K562 (cell line): ENCODE data around the gene PRSS21. TPM values are rescaled to one million over a fixed set of nuclear protein-coding genes. Genes with fewer than 3 reads are reported as not detected.

ENCODE experiments used
- ATAC-seq: fragments of 200-7000 bp; cut with Tn5 transposase; 3 replicates; pipeline ENCODE4 v1.9.1; 2020; ENCODE audit warnings: moderate library complexity
- BruUV-seq: library from RNA; stranded (reverse); fragments of 400-500 nt; replicated peaks from 2 replicates; lab custom pipeline; 2021; lab: Mats Ljungman, UMichigan
- CTCF ChIA-PET: fragments of 300-600 bp; formaldehyde crosslinking; extraction: SDS; loops from one replicate; lab custom pipeline; 2021; ENCODE audit warnings: low intra/inter-chr PET ratio; lab: Yijun Ruan, JAX
- POLR2A ChIA-PET: fragments of 300-600, 350-650 bp; sonication (Branson Sonifier 250); formaldehyde crosslinking; extraction: SDS; loops from one replicate; lab custom pipeline; 2021; ENCODE audit warnings: antibody characterized with exemption, inconsistent platforms; lab: Yijun Ruan, JAX
- DNase-seq, 4 experiments: peaks; one replicate each; pipeline versions ENCODE4 v3.0.0 to v3.0.0-alpha.2; 2011 to 2018; ENCODE audit warnings: low spot score in 3 of 4, mixed read lengths in 3 of 4; ENCODE audit errors: extremely low read depth in 1 of 4
- FAIRE-seq: peaks from 2 replicates; lab custom pipeline; 2011; peaks lifted over from hg19 to GRCh38; lab: Jason Lieb, UNC
- H2AFZ ChIP-seq: 2 replicates; pipeline ENCODE4 v1.6.0; 2011; ENCODE audit warnings: low read depth, low read length, control low read depth, inconsistent platforms
- H3K27ac ChIP-seq: fragments of 200-600 bp; 3 replicates; pipeline ENCODE4 v1.8.0; 2011; ENCODE audit warnings: low read depth, mild to moderate bottlenecking, control low read depth, inconsistent platforms, low read length, moderate library complexity, mixed read lengths; ENCODE audit errors: extremely low read depth
- H3K27me3 ChIP-seq, 2 experiments: fragments of 300-600 bp in 1 of 2; 2 replicates in 1 of 2; 3 replicates in 1 of 2; pipeline versions ENCODE4 v1.6.0 to v1.8.0; 2011; ENCODE audit warnings: inconsistent platforms in 2 of 2, low read length in 2 of 2, mild to moderate bottlenecking in 1 of 2, mixed read lengths in 1 of 2, moderate library complexity in 1 of 2; ENCODE audit not compliant: control insufficient read depth in 2 of 2, insufficient read depth in 2 of 2
- H3K36me3 ChIP-seq: fragments of 300-600 bp; 3 replicates; pipeline ENCODE4 v1.8.0; 2011; ENCODE audit warnings: mild to moderate bottlenecking, low read length, inconsistent platforms; ENCODE audit not compliant: control insufficient read depth, insufficient read depth
- H3K4me1 ChIP-seq, 2 experiments: fragments of 200-600 bp in 1 of 2; replicated peaks in 1 of 2; 2 replicates in 1 of 2; 3 replicates in 1 of 2; pipeline versions ENCODE4 v1.5.1 to v1.8.0; 2011; ENCODE audit warnings: inconsistent platforms in 2 of 2, low read length in 2 of 2, mild to moderate bottlenecking in 1 of 2, mixed read lengths in 1 of 2, moderate library complexity in 1 of 2; ENCODE audit not compliant: control insufficient read depth in 2 of 2, insufficient read depth in 2 of 2
- H3K4me2 ChIP-seq: 2 replicates; pipeline ENCODE4 v1.6.1; 2011; ENCODE audit warnings: low read length, control low read depth, inconsistent platforms, mixed read lengths; ENCODE audit not compliant: insufficient read depth
- H3K4me3 ChIP-seq: fragments of 200-600 bp; sonication (generic), shearing (Covaris generic); 2 replicates; pipeline ENCODE4 v1.5.1; 2016; ENCODE audit warnings: control low read depth, inconsistent platforms
- H3K79me2 ChIP-seq: fragments of 200-600 bp; 3 replicates; pipeline ENCODE4 v1.8.0; 2011; ENCODE audit warnings: low read length, inconsistent platforms; ENCODE audit not compliant: control insufficient read depth, insufficient read depth
- H3K9ac ChIP-seq, 2 experiments: 2 replicates each; pipeline versions ENCODE4 v1.6.0 to v1.6.1; 2011; ENCODE audit warnings: low read depth in 2 of 2, low read length in 2 of 2, control low read depth in 1 of 2, inconsistent platforms in 1 of 2, mild to moderate bottlenecking in 1 of 2, mixed read lengths in 1 of 2; ENCODE audit not compliant: insufficient read depth in 1 of 2
- H3K9me1 ChIP-seq: one replicate; pipeline ENCODE4 v1.6.0; 2011; ENCODE audit warnings: inconsistent platforms, mild to moderate bottlenecking, low read length, moderate library complexity; ENCODE audit not compliant: control insufficient read depth, insufficient read depth
- H3K9me3 ChIP-seq: replicated peaks from 2 replicates; pipeline ENCODE4 v1.5.1; 2011; ENCODE audit warnings: low read depth, low read length, inconsistent platforms; ENCODE audit not compliant: control insufficient read depth, insufficient read depth
- H4K20me1 ChIP-seq: replicated peaks from 2 replicates; pipeline ENCODE4 v1.6.1; 2011; ENCODE audit warnings: low read length, inconsistent platforms, mixed read lengths; ENCODE audit not compliant: control insufficient read depth, insufficient read depth
- ARHGAP35 ChIP-seq: fragments of 450-650 bp; IDR thresholded peaks from 2 replicates; pipeline ENCODE4 v1.6.1; 2018; ENCODE audit not compliant: partially characterized antibody
- CHD4 ChIP-seq: fragments of 200-600 bp; sonication (generic); IDR thresholded peaks from 3 replicates; pipeline ENCODE4 v1.6.1; 2012; ENCODE audit warnings: low read depth, mild to moderate bottlenecking, mixed read lengths, low read length, inconsistent platforms; ENCODE audit not compliant: insufficient read depth, insufficient replicate concordance, poor library complexity, severe bottlenecking
- HEY1 ChIP-seq: fragments of 250-450 bp; sonication (Bioruptor Pico); IDR thresholded peaks from 2 replicates; pipeline ENCODE4 v1.5.0; 2020; ENCODE audit warnings: mild to moderate bottlenecking, moderate library complexity, borderline replicate concordance
- HSF4 ChIP-seq: fragments of 250-450 bp; sonication (Bioruptor Pico); IDR thresholded peaks from 2 replicates; pipeline ENCODE4 v2.1.2; 2022; ENCODE audit warnings: mild to moderate bottlenecking, moderate library complexity, borderline replicate concordance
- MCM5 ChIP-seq: fragments of 450-650 bp; IDR thresholded peaks from 2 replicates; pipeline ENCODE4 v1.6.1; 2016; ENCODE audit warnings: low read depth
- NFXL1 ChIP-seq: fragments of 450-650 bp; formaldehyde crosslinking; IDR thresholded peaks from 2 replicates; pipeline ENCODE4 v1.4.0; 2021; ENCODE audit warnings: mild to moderate bottlenecking
- POLR2AphosphoS2 ChIP-seq: IDR thresholded peaks from 2 replicates; pipeline ENCODE4 v1.6.1; 2012; ENCODE audit warnings: low read length, improper control_type of control experiment
- SIN3B ChIP-seq: fragments of 450-650 bp; IDR thresholded peaks from 2 replicates; pipeline ENCODE4 v1.6.1; 2017; ENCODE audit warnings: low read depth, mild to moderate bottlenecking, moderate library complexity
- SMARCB1 ChIP-seq: IDR thresholded peaks from 2 replicates; pipeline ENCODE4 v1.6.1; 2011; ENCODE audit warnings: improper control_type of control experiment, low read depth; ENCODE audit not compliant: insufficient read length
- STAT5A ChIP-seq: IDR thresholded peaks from 2 replicates; pipeline ENCODE4 v1.6.1; 2012; ENCODE audit warnings: low read length, inconsistent platforms, borderline replicate concordance
- YBX1 ChIP-seq: fragments of 450-650 bp; IDR thresholded peaks from 2 replicates; pipeline ENCODE4 v1.7.1; 2016; ENCODE audit warnings: mild to moderate bottlenecking
- ZBTB33 ChIP-seq: sonication (generic); formaldehyde crosslinking; IDR thresholded peaks from 2 replicates; pipeline ENCODE4 v1.8.1; 2023; ENCODE audit warnings: mild to moderate bottlenecking, missing genetic modification reagents
- ZNF133 ChIP-seq: fragments of 250-450 bp; sonication (Bioruptor Pico); IDR thresholded peaks from 2 replicates; pipeline ENCODE4 v1.4.0; 2020; ENCODE audit warnings: mild to moderate bottlenecking
- ZNF217 ChIP-seq: sonication (generic); formaldehyde crosslinking; IDR thresholded peaks from 2 replicates; pipeline ENCODE4 v1.8.0; 2022; ENCODE audit warnings: mild to moderate bottlenecking, missing genetic modification reagents
- ZNF668 ChIP-seq: fragments of 250-450 bp; sonication (Bioruptor Pico); IDR thresholded peaks from 2 replicates; pipeline ENCODE4 v1.8.0; 2022; ENCODE audit warnings: mild to moderate bottlenecking, inconsistent platforms
- WGBS: fragments of 100-300 bp; shearing (Covaris generic); methylation state at CpG from one replicate; pipeline ENCODE4 v1.1.6; 2016; ENCODE audit warnings: low coverage, mixed read lengths; ENCODE audit not compliant: insufficient coverage; ENCODE audit errors: missing lambda C conversion rate; 5-methylcytosine and 5-hydroxymethylcytosine counted together
- in situ Hi-C: fragments of 300-500 bp; cut with MboI; formaldehyde crosslinking; loops from 4 replicates; pipeline ENCODE4 v1.15.0; 2018; ENCODE audit warnings: inconsistent platforms, mixed read lengths
- intact Hi-C: fragments of 100-400 bp; cut with micrococcal nuclease; formaldehyde crosslinking; loops from 2 replicates; pipeline ENCODE4 v1.14.2; 2022
- polyA plus RNA-seq, 8 experiments: library from polyadenylated mRNA; depleted of rRNA in 4 of 8; stranded (reverse) in 5 of 8; unstranded in 3 of 8; fragments of >200 nt; fragmentation: Nextera tagmentation in 2 of 8; fragmentation: Illumina TruSeq in 1 of 8; extraction: Ambion mirVana in 2 of 8; extraction: Trizol in 1 of 8; gene quantifications; 2 replicates each; pipeline versions ENCODE4 v1.2.1 to v1.2.3, GENCODE V29; 2011 to 2014; ENCODE audit warnings: inconsistent platforms in 1 of 8, missing spikeins in 1 of 8
- total RNA-seq, 7 experiments: library from RNA; depleted of rRNA in 6 of 7; stranded (reverse); fragments of >200 nt in 6 of 7; fragmentation: Illumina TruSeq in 2 of 7; extraction: Trizol in 2 of 7; gene quantifications; 2 replicates each; pipeline versions ENCODE4 v1.2.1 to v1.2.3, GENCODE V29; 2011 to 2021; ENCODE audit warnings: low replicate concordance in 1 of 7
- TF ChIP-seq, protein P1 (sequence below), 2 experiments: fragments of 450-650 bp; conservative IDR thresholded peaks; 2 replicates each; pipeline ENCODE4 v1.6.1; 2017; ENCODE audit warnings: mild to moderate bottlenecking in 2 of 2, moderate library complexity in 2 of 2
- TF ChIP-seq, protein P2 (sequence below): fragments of 250-450 bp; sonication (Bioruptor Pico); IDR thresholded peaks from 2 replicates; pipeline ENCODE4 v1.5.0; 2021

Gene PRSS21
- total and polyA plus RNA-seq, 9 of the 15 experiments (the other 6 are each of a cell fraction or from before 2014, with no cell fraction given): 12.1 to 121 (median 61.3) TPM

- intact Hi-C loops: no loop called here
- H3K9me1 ChIP-seq: no peaks in the 10 kb centered on the region
- peaks cover under 1% of the 10 kb centered on the region; the same call in 1 of the 2 replicates for H3K9me3 ChIP-seq
- no peaks in the 10 kb centered on the region for H3K79me2 ChIP-seq
- ChIA-PET CTCF (no interaction called here), POLR2A (interaction anchor here (0.7 kb wide), 1 partner anchor 214 kb away, joined by 3 read pairs; no protein-coding TSS in a partner anchor)
- H3K4me1 ChIP-seq: peaks cover 9 to 12% of the 10 kb centered on the region in 2 experiments; a peak in 4 of 5 replicates
- DNase-seq: no peak
- no peak overlapping the region for H3K27ac ChIP-seq
- peaks cover 4 to 49% of the 10 kb centered on the region in 2 experiments; a peak in 4 of 5 replicates for H3K27me3 ChIP-seq
- FAIRE-seq: no peak
- WGBS: 5% methylated on average over 3 of the region's 3 CpGs
- BruUV-seq: no TSS peak
- no peak overlapping the region for H3K4me2 ChIP-seq
- H4K20me1 ChIP-seq: no peaks in the 10 kb centered on the region
- no peak overlapping the region for H3K4me3 ChIP-seq
- in situ Hi-C loops: no loop called here
- no peak for ATAC-seq
- H3K36me3 ChIP-seq: no peaks in the 10 kb centered on the region
- no peak overlapping the region for H2AFZ ChIP-seq
- TF ChIP-seq HSF4 (CRISPR knock-in tag) (no peak), NFXL1 (CRISPR knock-in tag) (no peak), SMARCB1 (no peak), CHD4 (no peak), ZNF217 (CRISPR knock-in tag) (no peak), MCM5 (no peak), ZNF133 (no peak), STAT5A (no peak), YBX1 (no peak), ZNF668 (CRISPR knock-in tag) (no peak), POLR2AphosphoS2 (no peak), SIN3B (no peak), ZBTB33 (no peak), HEY1 (CRISPR knock-in tag) (no peak), ARHGAP35 (no peak)
- TF ChIP-seq, protein P1, sequence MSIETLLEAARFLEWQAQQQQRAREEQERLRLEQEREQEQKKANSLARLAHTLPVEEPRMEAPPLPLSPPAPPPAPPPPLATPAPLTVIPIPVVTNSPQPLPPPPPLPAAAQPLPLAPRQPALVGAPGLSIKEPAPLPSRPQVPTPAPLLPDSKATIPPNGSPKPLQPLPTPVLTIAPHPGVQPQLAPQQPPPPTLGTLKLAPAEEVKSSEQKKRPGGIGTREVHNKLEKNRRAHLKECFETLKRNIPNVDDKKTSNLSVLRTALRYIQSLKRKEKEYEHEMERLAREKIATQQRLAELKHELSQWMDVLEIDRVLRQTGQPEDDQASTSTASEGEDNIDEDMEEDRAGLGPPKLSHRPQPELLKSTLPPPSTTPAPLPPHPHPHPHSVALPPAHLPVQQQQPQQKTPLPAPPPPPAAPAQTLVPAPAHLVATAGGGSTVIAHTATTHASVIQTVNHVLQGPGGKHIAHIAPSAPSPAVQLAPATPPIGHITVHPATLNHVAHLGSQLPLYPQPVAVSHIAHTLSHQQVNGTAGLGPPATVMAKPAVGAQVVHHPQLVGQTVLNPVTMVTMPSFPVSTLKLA (conservative IDR thresholded peaks at IDR 0.05): no peak
- TF ChIP-seq, protein P2, sequence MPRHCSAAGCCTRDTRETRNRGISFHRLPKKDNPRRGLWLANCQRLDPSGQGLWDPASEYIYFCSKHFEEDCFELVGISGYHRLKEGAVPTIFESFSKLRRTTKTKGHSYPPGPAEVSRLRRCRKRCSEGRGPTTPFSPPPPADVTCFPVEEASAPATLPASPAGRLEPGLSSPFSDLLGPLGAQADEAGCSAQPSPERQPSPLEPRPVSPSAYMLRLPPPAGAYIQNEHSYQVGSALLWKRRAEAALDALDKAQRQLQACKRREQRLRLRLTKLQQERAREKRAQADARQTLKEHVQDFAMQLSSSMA (CRISPR knock-in tag): no peak
- no peak overlapping the region for H3K9ac ChIP-seq
These were observed 7.8 kb upstream of the PRSS21 start for GRCh38 chr16:2809149-2809760.
